Central memory CD8-positive, alpha-beta T cell (primary cell): ENCODE data around the gene LGALS4.

ENCODE experiments used
- ATAC-seq: fragments of 150-1000 bp; cut with Tn5 transposase; replicated peaks from 2 replicates; pipeline ENCODE4 v1.10.0; 2022; ENCODE audit warnings: mild to moderate bottlenecking, moderate FRiP score, moderate number of reproducible peaks; ENCODE audit not compliant: poor library complexity, severe bottlenecking; ENCODE audit errors: extremely low read depth
- DNase-seq, 2 donors: peaks; one replicate each; pipeline ENCODE4 v3.0.0; 2021; ENCODE audit warnings: low spot score in 2 of 2
- H3K27ac Mint-ChIP-seq: one replicate; pipeline ENCODE4 v1.8.0; 2022; ENCODE audit warnings: low read depth, mild to moderate bottlenecking, moderate library complexity, mixed read lengths
- H3K27me3 Mint-ChIP-seq: one replicate; pipeline ENCODE4 v1.8.0; 2022; ENCODE audit warnings: mixed read lengths
- H3K36me3 Mint-ChIP-seq: one replicate; pipeline ENCODE4 v1.8.0; 2022; ENCODE audit warnings: mild to moderate bottlenecking, moderate library complexity, mixed read lengths; ENCODE audit not compliant: insufficient read depth
- H3K4me1 Mint-ChIP-seq: one replicate; pipeline ENCODE4 v1.8.0; 2022; ENCODE audit warnings: mixed read lengths
- H3K4me3 Mint-ChIP-seq: one replicate; pipeline ENCODE4 v1.8.0; 2022; ENCODE audit warnings: mild to moderate bottlenecking, moderate library complexity, mixed read lengths
- H3K9me3 Mint-ChIP-seq: one replicate; pipeline ENCODE4 v1.8.0; 2022; ENCODE audit warnings: mixed read lengths

The LGALS4 gene

DNA sequence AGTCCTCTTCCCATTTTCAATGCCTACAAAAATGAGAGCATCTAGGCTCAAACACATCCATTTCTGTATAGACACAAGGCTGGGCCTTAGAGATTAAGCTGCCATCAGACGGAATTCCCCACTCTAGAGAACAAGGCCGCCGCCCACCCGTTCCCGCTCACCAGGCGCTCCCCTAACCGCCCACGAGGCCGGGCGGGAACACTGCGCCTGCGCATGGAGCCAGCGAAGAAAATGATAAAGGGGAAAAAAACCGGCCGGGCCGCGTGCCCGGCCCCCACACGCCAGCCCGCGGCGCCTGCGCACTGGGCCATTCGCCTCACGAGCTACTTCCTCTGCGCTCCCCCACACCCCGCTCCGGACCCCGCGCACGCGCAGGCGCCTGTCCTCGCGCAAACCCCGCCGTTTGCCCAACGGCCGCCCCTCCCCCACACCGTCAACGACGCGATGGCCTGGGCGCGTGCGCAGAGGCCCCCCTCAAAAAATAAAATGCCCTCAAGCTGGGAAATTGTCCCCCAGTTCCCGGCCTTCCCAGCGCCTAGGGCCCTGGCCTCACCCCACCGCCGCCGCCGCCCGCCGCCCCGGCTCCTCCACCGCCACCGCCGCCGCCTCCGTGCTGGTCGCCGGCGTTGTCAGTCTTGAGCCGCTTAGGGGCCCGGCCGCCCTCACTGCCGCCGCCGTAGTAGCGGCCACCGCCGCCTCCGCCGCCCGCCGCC is 36.6 kb upstream of the LGALS4 start:
- Mint-ChIP-seq H3K9me3 (no peaks in the 10 kb centered on the region), H3K4me3 (peak overlapping the region; percentile 90), H3K27ac (peak overlapping the region; percentile 98), H3K36me3 (peaks cover 64% of the 10 kb centered on the region), H3K27me3 (no peaks in the 10 kb centered on the region), H3K4me1 (peaks cover 61% of the 10 kb centered on the region)
- DNase-seq (peak; percentile 93), ATAC-seq (peak; percentile 18)

DNA sequence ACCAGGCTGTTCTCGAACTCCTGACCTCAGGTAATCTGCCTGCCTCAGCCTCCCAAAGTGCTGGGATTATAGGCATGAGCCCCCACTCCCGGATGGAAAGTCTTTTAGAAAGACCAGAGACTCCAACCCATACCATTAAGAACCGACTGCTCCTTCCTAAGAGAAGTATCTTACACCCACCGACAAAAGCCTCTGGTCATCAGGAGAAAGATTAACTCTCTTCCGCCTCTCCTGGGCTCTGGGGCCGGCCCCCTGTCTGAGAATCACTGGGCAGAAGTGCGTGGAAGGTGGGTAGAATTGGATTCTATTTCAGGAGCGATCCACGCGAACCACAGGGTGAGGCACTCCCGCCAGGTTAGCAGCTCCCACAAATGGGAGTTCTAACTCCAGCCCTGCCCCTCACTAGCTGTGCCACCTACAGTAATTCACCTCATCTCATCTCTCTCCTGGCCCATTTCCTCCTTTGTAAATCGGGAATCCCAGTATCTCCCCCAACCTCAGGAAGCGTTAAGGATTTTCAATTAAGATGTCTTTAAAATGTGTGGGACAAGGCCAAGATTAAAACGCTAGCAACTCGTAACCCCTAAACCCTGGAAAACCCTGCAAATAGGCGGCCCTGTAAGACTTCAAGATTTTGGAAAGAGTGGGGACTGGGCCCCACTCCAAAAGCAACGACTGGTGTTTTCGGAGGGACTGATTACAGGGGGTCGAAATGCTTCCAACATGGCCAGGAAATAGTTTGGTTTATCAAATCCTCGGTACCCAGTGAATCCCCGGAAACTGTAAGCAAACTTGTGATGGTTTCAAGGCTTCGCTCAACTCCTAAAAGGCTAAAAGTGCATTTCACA is 35.8 kb upstream of the LGALS4 start:
- H3K27ac Mint-ChIP-seq, result peak overlapping the region; percentile 98
- H3K9me3 Mint-ChIP-seq, result no peaks in the 10 kb centered on the region
- DNase-seq (no peak), ATAC-seq (no peak)
- H3K27me3 Mint-ChIP-seq, result no peaks in the 10 kb centered on the region
- H3K36me3 Mint-ChIP-seq, result peaks cover 72% of the 10 kb centered on the region
- H3K4me1 Mint-ChIP-seq, result peaks cover 69% of the 10 kb centered on the region
- H3K4me3 Mint-ChIP-seq, result peak overlapping the region; percentile 90

DNA sequence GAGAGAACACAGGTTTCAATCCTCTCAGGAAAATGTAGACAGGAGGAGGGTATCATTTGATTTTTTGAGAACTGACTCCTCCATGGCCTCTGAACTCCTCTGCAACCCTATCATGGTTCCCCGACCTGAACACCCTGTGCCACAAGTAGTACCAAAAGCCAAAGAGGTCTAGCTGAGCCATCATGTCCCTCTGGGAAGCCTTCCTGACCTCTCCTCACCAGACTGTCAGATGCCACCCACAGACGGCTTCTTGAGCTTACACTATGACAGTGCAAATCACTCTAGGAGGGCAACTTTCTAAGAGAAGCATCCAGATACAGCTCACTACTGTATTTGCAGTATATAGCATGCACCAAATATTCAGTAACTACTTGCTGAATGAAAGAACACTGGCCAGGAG is 33.4 kb upstream of the LGALS4 start:
- H3K4me3 Mint-ChIP-seq, result peak overlapping the region; percentile 31
- H3K36me3 Mint-ChIP-seq, result peaks cover 89% of the 10 kb centered on the region
- H3K27ac Mint-ChIP-seq, result no peak overlapping the region
- H3K4me1 Mint-ChIP-seq, result peaks cover 74% of the 10 kb centered on the region
- DNase-seq, result no peak
- no peaks in the 10 kb centered on the region for H3K9me3 Mint-ChIP-seq
- no peak for ATAC-seq
- H3K27me3 Mint-ChIP-seq, result no peaks in the 10 kb centered on the region

DNA sequence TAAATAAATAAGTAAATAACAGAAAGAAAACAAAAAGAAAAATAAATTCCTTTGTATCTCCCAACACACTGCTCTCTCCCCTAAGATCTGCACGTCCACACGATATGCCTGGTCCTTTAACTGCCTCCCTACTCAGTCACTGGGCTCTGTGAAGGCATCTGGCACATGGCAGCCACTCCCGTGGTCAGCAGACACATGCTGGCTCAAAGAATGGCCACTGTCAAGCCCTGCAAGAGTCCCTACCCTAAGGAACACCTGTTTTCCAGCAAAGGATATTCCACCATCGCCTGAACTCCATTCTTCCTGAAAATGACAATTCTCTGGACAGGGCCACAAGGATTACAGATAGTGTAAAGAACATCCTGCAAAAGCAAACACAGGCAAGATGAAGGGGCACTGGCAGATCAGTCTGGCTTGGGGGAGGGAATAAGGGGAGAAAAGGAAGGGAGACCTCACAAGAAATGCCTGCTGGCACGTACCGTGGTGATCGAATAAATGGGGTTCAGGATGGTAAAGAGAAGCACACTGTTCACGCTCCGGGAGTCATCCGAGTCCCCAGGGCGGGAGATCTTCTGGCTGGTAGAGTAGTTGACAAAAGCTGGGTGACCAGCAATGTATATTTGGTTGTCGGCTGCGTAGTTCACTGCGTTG is 32.8 kb upstream of the LGALS4 start:
- Mint-ChIP-seq H3K27ac (peak overlapping the region; percentile 75), H3K36me3 (peaks cover 92% of the 10 kb centered on the region), H3K9me3 (no peaks in the 10 kb centered on the region), H3K4me3 (peak overlapping the region; percentile 47), H3K27me3 (no peaks in the 10 kb centered on the region), H3K4me1 (peaks cover 76% of the 10 kb centered on the region)
- no peak for DNase-seq
- no peak for ATAC-seq

DNA sequence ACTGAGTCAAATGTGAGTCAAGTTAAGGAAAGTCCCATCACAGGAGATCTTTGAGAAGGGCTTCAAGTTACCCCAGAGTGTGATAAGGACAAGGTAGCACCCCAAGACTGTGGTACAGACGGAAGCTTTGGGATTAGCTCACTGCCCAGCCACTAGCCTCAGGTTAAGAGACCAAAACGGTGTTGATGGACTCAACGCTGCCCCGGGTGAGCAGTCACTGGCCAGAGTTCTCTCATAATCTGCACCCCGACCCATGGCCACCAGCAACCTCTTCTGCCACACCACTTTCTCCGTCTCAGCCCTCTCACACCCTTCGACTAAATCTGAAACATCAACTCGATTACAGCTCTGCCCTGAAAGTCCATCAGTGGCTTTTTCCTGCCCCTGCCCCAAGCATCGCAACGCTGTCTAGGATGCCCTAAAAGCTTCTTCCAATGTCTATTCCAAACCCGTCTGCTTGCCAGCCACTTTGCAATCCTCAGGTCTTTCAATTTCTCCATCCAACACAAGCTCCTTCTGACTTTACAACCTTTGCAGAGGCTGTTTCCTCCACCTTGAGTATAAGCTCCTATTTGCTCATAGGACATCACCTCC is 31.4 kb upstream of the LGALS4 start:
- Mint-ChIP-seq H3K4me3 (peak overlapping the region; percentile 40), H3K9me3 (no peaks in the 10 kb centered on the region)

DNA sequence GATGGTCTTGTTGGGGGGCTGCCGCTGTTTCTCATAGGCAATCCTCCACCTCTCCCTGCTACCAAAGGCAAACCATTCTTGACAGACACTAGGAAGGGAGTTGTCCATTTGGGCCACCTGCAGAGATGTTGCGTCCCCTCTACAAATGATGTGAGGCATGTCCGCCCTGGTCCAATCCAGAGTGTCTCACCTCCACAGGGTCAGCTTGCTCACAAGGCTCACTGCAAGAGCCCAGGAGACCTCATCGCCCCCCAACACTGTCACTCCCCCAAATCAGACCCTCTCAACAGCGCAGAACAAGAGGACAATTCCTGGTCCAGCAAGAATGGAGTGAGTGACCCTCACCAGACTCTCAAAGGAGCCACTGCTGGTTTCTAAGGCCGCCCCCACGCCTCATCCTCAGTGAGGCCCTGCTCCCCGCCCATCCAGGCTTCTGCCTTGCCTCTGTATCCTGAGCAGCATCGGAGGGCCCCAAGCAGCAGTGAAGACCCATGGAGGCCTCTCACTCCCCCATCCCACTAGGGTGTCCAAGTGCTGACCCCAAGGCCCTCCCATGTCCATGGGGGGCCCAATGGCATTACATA is 30.5 kb upstream of the LGALS4 start:
- Mint-ChIP-seq H3K27ac (peak overlapping the region; percentile 89), H3K4me1 (peaks cover 81% of the 10 kb centered on the region), H3K9me3 (no peaks in the 10 kb centered on the region), H3K4me3 (peak overlapping the region; percentile 73), H3K36me3 (peaks cover 94% of the 10 kb centered on the region), H3K27me3 (no peaks in the 10 kb centered on the region)
- DNase-seq, result no peak
- no peak for ATAC-seq

More for the DNA sequence above, 31.4 kb upstream of the LGALS4 start:
- ATAC-seq (no peak), DNase-seq (no peak)
- Mint-ChIP-seq H3K27ac (peak overlapping the region; percentile 75), H3K27me3 (no peaks in the 10 kb centered on the region), H3K36me3 (peaks cover 93% of the 10 kb centered on the region), H3K4me1 (peaks cover 83% of the 10 kb centered on the region)

DNA sequence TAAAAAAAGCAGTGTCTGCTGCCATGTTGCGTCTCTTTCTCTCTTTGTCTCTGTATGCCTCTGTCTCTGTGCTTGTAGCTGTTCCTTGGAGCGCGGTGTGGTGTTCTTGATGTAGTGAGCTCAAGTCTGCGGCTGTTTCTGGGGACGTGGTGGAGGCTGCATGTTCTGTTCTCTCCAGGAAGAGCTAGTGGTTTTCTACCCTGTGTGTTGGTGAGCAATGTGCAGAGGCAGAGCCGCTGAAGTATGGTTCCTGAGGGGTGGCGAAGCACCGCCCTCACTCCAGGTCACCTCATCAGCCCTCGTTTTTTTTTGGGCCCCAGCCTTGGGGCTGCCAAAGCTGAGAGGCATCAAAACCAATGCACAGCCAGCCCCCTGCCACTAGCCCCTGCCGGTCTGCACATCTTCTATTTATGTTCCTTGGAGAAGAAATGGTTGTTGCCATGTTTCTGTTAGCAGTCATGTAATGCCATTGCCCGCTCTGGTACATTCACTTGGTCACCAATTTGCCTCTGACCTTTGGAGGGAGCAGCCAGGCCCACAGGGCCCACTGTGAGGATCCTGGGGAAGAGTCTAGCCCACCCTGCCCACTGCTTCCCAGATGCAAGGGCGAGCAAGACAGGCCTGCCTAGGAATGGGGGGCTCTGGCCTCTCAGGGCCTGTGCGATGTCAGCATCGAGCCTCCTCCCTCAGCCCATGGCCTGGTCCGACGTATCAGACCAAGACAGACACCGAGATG is 29.9 kb upstream of the LGALS4 start:
- peak; percentile 33 to 53 for DNase-seq
- H3K4me3 Mint-ChIP-seq, result peak overlapping the region; percentile 73
- H3K27ac Mint-ChIP-seq, result peak overlapping the region; percentile 89
- H3K27me3 Mint-ChIP-seq, result no peaks in the 10 kb centered on the region
- no peaks in the 10 kb centered on the region for H3K9me3 Mint-ChIP-seq
- peak; percentile 88 for ATAC-seq
- peaks cover 74% of the 10 kb centered on the region for H3K4me1 Mint-ChIP-seq
- H3K36me3 Mint-ChIP-seq, result peaks cover 94% of the 10 kb centered on the region

DNA sequence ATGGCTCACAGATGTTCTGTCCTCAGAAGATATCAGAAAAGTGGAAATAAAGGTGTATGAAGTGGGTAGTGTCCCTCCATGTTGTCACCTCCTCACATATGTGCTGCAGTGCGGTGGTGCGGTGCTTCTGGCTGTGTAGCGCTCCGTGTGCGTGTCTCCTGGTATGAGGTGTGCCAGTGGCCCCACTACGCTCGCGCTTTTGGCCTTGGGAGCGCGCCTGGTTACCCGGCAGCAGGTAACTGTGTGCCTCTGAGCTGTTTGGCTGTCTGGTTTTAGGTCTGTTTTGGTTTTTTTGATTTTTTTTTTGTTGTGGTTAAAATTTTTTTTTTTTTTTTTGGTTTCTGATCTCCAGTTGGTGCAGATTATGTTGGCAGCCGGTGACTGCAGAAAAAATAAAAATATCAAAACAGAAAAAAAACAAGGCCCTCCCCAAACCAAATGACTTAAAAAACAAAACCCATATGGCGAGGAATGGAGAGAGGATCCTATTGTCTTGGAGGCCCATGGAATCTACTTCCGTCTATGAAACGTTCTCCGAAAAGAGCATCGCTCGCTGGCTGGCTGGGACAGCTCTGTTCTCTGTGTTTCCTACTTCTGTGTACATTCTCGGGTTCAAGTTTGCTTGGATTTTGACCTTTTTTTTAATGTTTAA is 29.2 kb upstream of the LGALS4 start:
- DNase-seq (peak; percentile 38 to 40), ATAC-seq (peak; percentile 59)

DNA sequence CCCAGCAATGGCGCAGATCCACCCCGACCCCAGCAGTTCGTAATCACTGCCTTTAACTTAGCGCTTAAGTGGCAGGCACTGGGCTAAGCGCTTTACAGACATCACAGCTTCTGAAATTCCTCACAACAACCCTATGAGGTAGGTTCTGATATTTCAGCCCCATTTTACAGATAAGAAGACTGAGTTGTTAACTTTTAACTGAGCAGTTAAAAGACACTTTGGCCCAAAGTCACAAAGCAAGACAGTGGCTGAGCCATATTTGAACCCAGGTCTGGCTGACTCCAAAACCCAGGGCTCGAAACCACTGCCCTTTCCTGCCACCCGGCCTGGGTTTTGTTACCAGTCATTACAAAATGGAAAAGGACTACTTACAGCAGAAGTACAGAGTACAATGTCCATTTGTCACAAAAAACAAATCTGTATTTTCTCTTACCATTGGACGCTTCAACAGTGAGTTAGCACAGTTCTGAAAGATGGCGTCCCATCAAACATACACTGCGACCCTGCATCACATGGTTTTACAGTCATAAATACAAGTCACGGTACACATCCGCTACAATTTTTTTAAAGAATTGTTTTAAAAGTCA is 28.5 kb upstream of the LGALS4 start:
- Mint-ChIP-seq H3K27ac (peak overlapping the region; percentile 89), H3K36me3 (peaks cover 95% of the 10 kb centered on the region), H3K27me3 (no peaks in the 10 kb centered on the region), H3K9me3 (no peaks in the 10 kb centered on the region), H3K4me1 (peaks cover 66% of the 10 kb centered on the region), H3K4me3 (peak overlapping the region; percentile 73)
- ATAC-seq (no peak), DNase-seq (no peak)

More for the DNA sequence above, 29.2 kb upstream of the LGALS4 start:
- no peaks in the 10 kb centered on the region for H3K27me3 Mint-ChIP-seq
- peaks cover 70% of the 10 kb centered on the region for H3K4me1 Mint-ChIP-seq
- no peaks in the 10 kb centered on the region for H3K9me3 Mint-ChIP-seq
- H3K27ac Mint-ChIP-seq, result peak overlapping the region; percentile 89
- H3K4me3 Mint-ChIP-seq, result peak overlapping the region; percentile 73
- H3K36me3 Mint-ChIP-seq, result peaks cover 95% of the 10 kb centered on the region

DNA sequence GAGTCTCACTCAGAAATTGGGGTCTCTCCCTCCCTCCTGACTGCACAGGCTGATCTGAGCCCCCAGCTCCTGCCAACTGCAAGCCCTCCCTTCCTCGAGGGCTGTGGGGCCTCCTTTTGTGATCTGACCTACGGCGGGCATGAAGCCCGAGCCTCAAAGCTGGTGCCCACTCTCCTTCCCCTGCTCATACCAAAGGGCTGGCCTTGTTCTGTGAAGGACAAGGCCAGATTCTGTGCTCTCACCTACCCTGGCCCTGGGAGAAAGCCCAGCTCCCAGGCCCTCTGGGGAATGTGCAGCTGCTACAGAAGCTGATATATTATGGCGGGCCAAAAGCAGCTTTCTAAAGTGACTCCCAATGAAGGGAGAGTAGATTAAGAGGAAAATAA is 27.8 kb upstream of the LGALS4 start:
- H3K36me3 Mint-ChIP-seq, result peaks cover 95% of the 10 kb centered on the region
- DNase-seq (no peak), ATAC-seq (no peak)
- peak overlapping the region; percentile 73 for H3K4me3 Mint-ChIP-seq
- H3K27ac Mint-ChIP-seq, result peak overlapping the region; percentile 83
- no peaks in the 10 kb centered on the region for H3K27me3 Mint-ChIP-seq
- H3K9me3 Mint-ChIP-seq, result no peaks in the 10 kb centered on the region
- peaks cover 59% of the 10 kb centered on the region for H3K4me1 Mint-ChIP-seq
